Measurements from ENCODE around the gene CDC37. TPM values are rescaled to one million over a fixed set of nuclear protein-coding genes. Genes with fewer than 3 reads are reported as not detected.

CDC37 gene
- total RNA-seq, 4 donors from 2014 or later, result 127 to 260 (median 155) TPM

DNA sequence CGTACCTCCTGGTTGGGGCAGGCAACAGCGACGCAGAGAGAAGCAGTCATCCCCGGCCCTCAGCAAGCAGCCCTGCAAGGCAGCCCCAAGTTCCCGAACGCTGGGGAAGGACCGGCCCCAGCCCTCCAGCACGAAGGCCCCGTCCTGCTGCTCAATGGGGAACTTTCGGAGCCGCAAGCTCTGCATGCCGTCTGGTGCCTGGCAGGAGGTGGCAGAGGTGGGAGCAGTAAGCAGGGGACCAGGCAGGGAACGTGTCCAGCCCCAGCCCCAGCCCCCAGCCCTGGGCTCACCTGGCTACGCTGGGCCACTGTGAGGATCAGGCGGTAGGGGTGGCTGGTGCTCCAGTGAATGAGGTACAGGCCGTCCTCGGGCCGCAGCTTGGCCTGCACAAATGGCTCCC lies 41.1 kb downstream of the CDC37 start:
- no peak overlapping the region for H3K4me3 ChIP-seq
- 92 to 98% methylated on average over 7 to 18 of the region's 18 CpGs for WGBS, 2 donors
- no peaks in the 10 kb centered on the region for H3K4me1 ChIP-seq
- peaks cover under 1 to 100% (median 28%) of the 10 kb centered on the region in 3 donors for H3K36me3 ChIP-seq
- H3K27ac ChIP-seq, result no peak overlapping the region
- no peaks in the 10 kb centered on the region for H3K27me3 ChIP-seq
- no peaks in the 10 kb centered on the region for H3K9me3 ChIP-seq
- no peak for TF ChIP-seq CTCF (IDR thresholded peaks at IDR 0.05)
- TF ChIP-seq POLR2A (IDR thresholded peaks at IDR 0.05), result no peak
- TF ChIP-seq EP300 (IDR thresholded peaks at IDR 0.05), result no peak
- no peak for DNase-seq (ENCODE audit: low spot score in 2 of 2)

DNA sequence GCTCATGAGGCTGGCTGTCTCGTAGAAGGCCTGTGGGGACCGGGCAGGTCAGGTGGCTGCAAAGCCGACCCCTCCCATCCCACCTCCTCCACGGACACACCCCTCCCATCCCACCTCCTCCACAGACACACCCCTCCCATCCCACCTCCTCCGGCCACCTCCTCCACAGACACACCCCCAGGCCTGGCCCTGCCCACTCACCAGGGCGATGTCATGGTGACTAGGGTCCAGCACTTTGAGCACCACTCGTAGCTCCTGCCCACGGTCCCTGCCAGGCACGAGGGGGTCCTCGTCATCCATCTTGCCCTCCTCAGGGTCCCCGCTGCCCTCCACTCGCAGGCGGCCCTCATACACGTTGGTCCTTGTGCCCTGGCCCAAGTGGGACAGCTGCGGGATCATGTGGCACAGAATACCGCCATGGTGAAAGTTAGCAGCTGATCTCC lies 41.8 kb downstream of the CDC37 start:
- H3K9me3 ChIP-seq, result no peaks in the 10 kb centered on the region
- no peak for DNase-seq (ENCODE audit: low spot score in 2 of 2)
- H3K27ac ChIP-seq, result no peak overlapping the region
- 81 to 87% methylated on average over 16 of the region's 16 CpGs for WGBS, 2 donors
- no peak for TF ChIP-seq POLR2A (IDR thresholded peaks at IDR 0.05)
- TF ChIP-seq EP300 (IDR thresholded peaks at IDR 0.05), result no peak
- TF ChIP-seq CTCF (IDR thresholded peaks at IDR 0.05), result no peak
- no peaks in the 10 kb centered on the region for H3K27me3 ChIP-seq
- peaks cover 3 to 100% (median 28%) of the 10 kb centered on the region in 3 donors for H3K36me3 ChIP-seq
- no peak overlapping the region for H3K4me3 ChIP-seq
- no peaks in the 10 kb centered on the region for H3K4me1 ChIP-seq

GRCh38 chr19:10356431-10356830 lies 46.9 kb downstream of the CDC37 start:
- Histone ChIP-seq H3K27me3 (no peaks in the 10 kb centered on the region), H3K9me3 (no peaks in the 10 kb centered on the region), H3K4me1 (peaks cover 0 to 20% (median 0%) of the 10 kb centered on the region in 4 donors), H3K27ac (no peak overlapping the region), H3K4me3 (no peak overlapping the region), H3K36me3 (peaks cover 3 to 97% (median 12%) of the 10 kb centered on the region in 3 donors)
- TF ChIP-seq EP300 (IDR thresholded peaks at IDR 0.05) (no peak), CTCF (IDR thresholded peaks at IDR 0.05) (no peak), POLR2A (IDR thresholded peaks at IDR 0.05) (no peak)
- no peak for DNase-seq (ENCODE audit: low spot score in 2 of 2)
- WGBS, 2 donors, result 90 to 93% methylated on average over 4 to 11 of the region's 12 CpGs

DNA sequence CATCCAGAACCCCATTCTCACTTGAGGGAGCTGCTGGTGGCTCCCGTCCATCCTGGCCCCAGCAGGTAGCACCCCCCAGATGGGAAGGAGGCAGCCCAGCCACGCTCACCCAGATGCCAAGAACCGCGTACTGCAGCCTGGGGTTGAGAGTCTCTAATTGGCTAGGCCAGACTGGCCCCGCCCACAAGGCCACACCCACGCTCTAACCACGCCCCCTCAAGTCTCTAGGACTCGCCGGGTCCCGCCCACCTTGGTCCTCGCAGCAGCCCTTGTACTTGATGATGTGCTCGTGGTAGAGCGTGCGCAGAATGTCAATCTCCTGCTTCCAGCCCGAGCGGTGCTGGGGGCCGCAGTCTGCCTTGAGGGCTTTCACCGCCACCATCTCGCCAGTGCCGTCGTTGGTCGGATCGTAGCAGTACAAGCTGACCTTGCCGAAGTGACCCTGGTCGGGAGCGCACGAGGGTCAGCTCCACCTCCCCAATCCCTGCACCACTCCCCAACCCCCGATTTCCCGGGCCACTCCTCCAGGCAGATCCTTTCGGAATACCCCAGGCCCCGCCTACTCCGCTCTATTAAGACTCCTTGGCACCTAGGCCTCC lies 49.5 kb downstream of the CDC37 start:
- H3K4me1 ChIP-seq, result peaks cover 0 to 20% (median 0%) of the 10 kb centered on the region in 4 donors
- H3K4me3 ChIP-seq, result peak overlapping the region in 2 of 4 donors; percentile 10 to 45
- no peaks in the 10 kb centered on the region for H3K9me3 ChIP-seq
- no peaks in the 10 kb centered on the region for H3K27me3 ChIP-seq
- peaks cover 3 to 97% (median 15%) of the 10 kb centered on the region in 3 donors for H3K36me3 ChIP-seq
- 76 to 78% methylated on average over 23 to 27 of the region's 32 CpGs for WGBS, 2 donors
- DNase-seq (ENCODE audit: low spot score in 2 of 2), result peak; percentile 76 to 90
- TF ChIP-seq POLR2A (IDR thresholded peaks at IDR 0.05) (no peak), CTCF (IDR thresholded peaks at IDR 0.05) (no peak), EP300 (IDR thresholded peaks at IDR 0.05) (no peak)
- peak overlapping the region; percentile 53 to 84 (median 66) for H3K27ac ChIP-seq

Data from tibial nerve (tissue), 4 donors.